HepG2 (cell line): Measurements from ENCODE around the gene ADARB2. TPM values are rescaled to one million over a fixed set of nuclear protein-coding genes. Genes with fewer than 3 reads are reported as not detected.

Source experiments
- ATAC-seq: fragments of 200-7000 bp; cut with Tn5 transposase; 3 replicates; pipeline ENCODE4 v1.9.1; 2020; ENCODE audit warnings: mild to moderate bottlenecking, moderate library complexity
- BruUV-seq: library from RNA; stranded (reverse); fragments of 400-500 nt; replicated peaks from 2 replicates; lab custom pipeline; 2021; lab: Mats Ljungman, UMichigan
- CTCF ChIA-PET: fragments of 300-600 bp; formaldehyde crosslinking; extraction: SDS; loops from one replicate; lab custom pipeline; 2021; ENCODE audit warnings: low total read pairs, inconsistent platforms, low intra/inter-chr PET ratio; lab: Yijun Ruan, JAX
- POLR2A ChIA-PET: fragments of 350-600 bp; sonication (Branson Sonifier 250); formaldehyde crosslinking; loops from one replicate; lab custom pipeline; 2020; ENCODE audit warnings: antibody characterized with exemption, inconsistent platforms; lab: Yijun Ruan, JAX
- DNase-seq: peaks from one replicate; pipeline ENCODE4 v3.0.0-alpha.2; 2015; ENCODE audit warnings: low spot score
- FAIRE-seq: peaks from 3 replicates; lab custom pipeline; 2011; peaks lifted over from hg19 to GRCh38; lab: Jason Lieb, UNC
- H2AFZ ChIP-seq: one replicate; pipeline ENCODE4 v1.6.1; 2011; ENCODE audit warnings: low read length, inconsistent platforms
- H3K27ac ChIP-seq: fragments of 300-600 bp; 3 replicates; pipeline ENCODE4 v1.8.0; 2011; ENCODE audit warnings: mixed run types, mild to moderate bottlenecking, mixed read lengths, low read length, inconsistent platforms; ENCODE audit not compliant: insufficient read depth; ENCODE audit errors: extremely low read length
- H3K27me3 ChIP-seq, 2 experiments: fragments of 200-600 bp in 1 of 2; 2 replicates in 1 of 2; 3 replicates in 1 of 2; pipeline versions ENCODE4 v1.6.0 to v1.8.0; 2011; ENCODE audit warnings: low read length in 2 of 2, mild to moderate bottlenecking in 2 of 2, moderate library complexity in 2 of 2, inconsistent platforms in 1 of 2; ENCODE audit not compliant: insufficient read depth in 2 of 2, control insufficient read depth in 1 of 2
- H3K36me3 ChIP-seq, 2 experiments: fragments of 200-600 bp in 1 of 2; replicated peaks in 1 of 2; 2 replicates in 1 of 2; 3 replicates in 1 of 2; pipeline versions ENCODE4 v1.5.1 to v1.8.0; 2011; ENCODE audit warnings: low read length in 2 of 2, inconsistent platforms in 1 of 2; ENCODE audit not compliant: insufficient read depth in 2 of 2, control insufficient read depth in 1 of 2
- H3K4me1 ChIP-seq: 2 replicates; pipeline ENCODE4 v1.5.1; 2012; ENCODE audit warnings: low read length, inconsistent platforms; ENCODE audit not compliant: insufficient read depth
- H3K4me2 ChIP-seq: 2 replicates; pipeline ENCODE4 v1.6.0; 2011; ENCODE audit warnings: low read depth, low read length, inconsistent platforms
- H3K4me3 ChIP-seq, 3 experiments: fragments of 200-600 bp in 1 of 3; sonication (generic), shearing (Covaris generic) in 1 of 3; replicated peaks in 1 of 3; 2 replicates each; pipeline ENCODE4 v1.5.1; 2011 to 2016; ENCODE audit warnings: low read length in 3 of 3, inconsistent platforms in 2 of 3, low read depth in 2 of 3, mild to moderate bottlenecking in 2 of 3, control low read depth in 1 of 3, mixed read lengths in 1 of 3; ENCODE audit not compliant: insufficient read depth in 1 of 3
- H3K79me2 ChIP-seq: one replicate; pipeline ENCODE4 v1.6.1; 2011; ENCODE audit warnings: low read length, inconsistent platforms; ENCODE audit not compliant: insufficient read depth
- H3K9ac ChIP-seq: 2 replicates; pipeline ENCODE4 v1.6.0; 2011; ENCODE audit warnings: mild to moderate bottlenecking, low read depth, low read length, inconsistent platforms; ENCODE audit not compliant: insufficient read depth
- H3K9me3 ChIP-seq: 2 replicates; pipeline ENCODE4 v1.5.1; 2012; ENCODE audit warnings: mild to moderate bottlenecking, low read length
- H4K20me1 ChIP-seq: 2 replicates; pipeline ENCODE4 v1.6.0; 2011; ENCODE audit warnings: inconsistent platforms, mild to moderate bottlenecking, low read length, moderate library complexity; ENCODE audit not compliant: insufficient read depth
- HINFP ChIP-seq: sonication (generic); formaldehyde crosslinking; IDR thresholded peaks from 2 replicates; pipeline ENCODE4 v1.4.0; 2020; ENCODE audit warnings: low read depth, mild to moderate bottlenecking, missing genetic modification reagents
- NR1H2 ChIP-seq: sonication (generic); formaldehyde crosslinking; IDR thresholded peaks from 2 replicates; pipeline ENCODE4 v1.8.1; 2022; ENCODE audit warnings: low read depth, missing genetic modification reagents, borderline replicate concordance
- PPARG ChIP-seq: conservative IDR thresholded peaks from 2 replicates; pipeline ENCODE4 v1.6.1; 2016; ENCODE audit warnings: missing biosample characterization, missing genetic modification reagents
- PRDM10 ChIP-seq: sonication (generic); formaldehyde crosslinking; IDR thresholded peaks from 2 replicates; pipeline ENCODE4 v1.4.0; 2020; ENCODE audit warnings: low read depth, missing genetic modification reagents
- ZNF407 ChIP-seq: sonication (generic); formaldehyde crosslinking; IDR thresholded peaks from one replicate; pipeline ENCODE4 v1.5.1; 2020; ENCODE audit warnings: mild to moderate bottlenecking, missing genetic modification reagents; ENCODE audit errors: not compliant biosample characterization
- ZNF782 ChIP-seq: sonication (generic); formaldehyde crosslinking; IDR thresholded peaks from 2 replicates; pipeline ENCODE4 v1.4.0; 2020; ENCODE audit warnings: missing genetic modification reagents, mild to moderate bottlenecking, borderline replicate concordance
- ZXDC ChIP-seq: sonication (generic); formaldehyde crosslinking; IDR thresholded peaks from 2 replicates; pipeline ENCODE4 v1.5.0; 2020; ENCODE audit warnings: mild to moderate bottlenecking, missing genetic modification reagents
- WGBS: methylation state at CpG from one replicate; pipeline ENCODE4 v1.1.6; 2017; ENCODE audit warnings: low lambda C conversion rate; 5-methylcytosine and 5-hydroxymethylcytosine counted together
- in situ Hi-C: cut with HindIII; loops from 2 replicates; pipeline ENCODE4 v1.10.0; 2017; ENCODE audit warnings: low pct_unique_long_range_greater_than_20kb; ENCODE audit not compliant: extremely low pct_ligation_motif_present
- intact Hi-C: fragments of 100-400 bp; cut with micrococcal nuclease; formaldehyde crosslinking; loops from one replicate; pipeline ENCODE4 v1.10.0; 2022; ENCODE audit not compliant: unreplicated experiment
- polyA plus RNA-seq, 8 experiments: library from polyadenylated mRNA; depleted of rRNA in 3 of 8; stranded (reverse) in 7 of 8; unstranded in 1 of 8; fragments of >200 nt; fragmentation: Illumina TruSeq in 4 of 8; extraction: Trizol in 4 of 8; gene quantifications; 2 replicates each; pipeline versions ENCODE4 v1.2.1 to v1.2.3, GENCODE V29; 2011 to 2016; ENCODE audit warnings: low read depth in 4 of 8, missing spikeins in 1 of 8, mixed read lengths in 1 of 8; ENCODE audit not compliant: insufficient read depth in 1 of 8
- total RNA-seq, 5 experiments: library from RNA; depleted of rRNA; stranded (reverse); fragments of >200 nt; fragmentation: Illumina TruSeq; extraction: Trizol; gene quantifications; 2 replicates each; pipeline ENCODE4 v1.2.3, GENCODE V29; 2016; ENCODE audit warnings: low read depth in 1 of 5

The ADARB2 gene
- total and polyA plus RNA-seq, 2 of the 13 experiments (the other 11 are each of a cell fraction or from before 2014, with no cell fraction given) = not detected

GRCh38 chr10:1335642-1336041, 401.7 kb downstream of the ADARB2 start:
- BruUV-seq = no TSS peak
- Histone ChIP-seq H4K20me1 (no peaks in the 10 kb centered on the region), H3K4me1 (no peaks in the 10 kb centered on the region), H3K79me2 (no peaks in the 10 kb centered on the region), H3K4me3 (no peak overlapping the region), H3K4me2 (no peak overlapping the region), H2AFZ (no peak overlapping the region), H3K36me3 (no peaks in the 10 kb centered on the region), H3K27me3 (peaks cover 0 to 12% of the 10 kb centered on the region in 2 experiments; a peak in 2 of 5 replicates), H3K9me3 (no peaks in the 10 kb centered on the region), H3K27ac (no peak overlapping the region), H3K9ac (no peak overlapping the region)
- intact Hi-C loops (no loop called here), in situ Hi-C loops (no loop called here)
- FAIRE-seq = no peak
- WGBS = 0% methylated on average over 4 of the region's 4 CpGs
- ATAC-seq = no peak
- ChIA-PET POLR2A (no interaction called here), CTCF (no interaction called here)
- no peak for DNase-seq
- TF ChIP-seq ZNF407 (CRISPR knock-in tag) = no peak
- TF ChIP-seq PRDM10 (CRISPR knock-in tag) = no peak
- no peak for TF ChIP-seq ZNF782 (CRISPR knock-in tag)
- TF ChIP-seq PPARG (CRISPR knock-in tag) = no peak
- no peak for TF ChIP-seq NR1H2
- no peak for TF ChIP-seq ZXDC
- no peak for TF ChIP-seq HINFP
